ENCODE results near the gene RTP4.

RTP4 gene, protein sequence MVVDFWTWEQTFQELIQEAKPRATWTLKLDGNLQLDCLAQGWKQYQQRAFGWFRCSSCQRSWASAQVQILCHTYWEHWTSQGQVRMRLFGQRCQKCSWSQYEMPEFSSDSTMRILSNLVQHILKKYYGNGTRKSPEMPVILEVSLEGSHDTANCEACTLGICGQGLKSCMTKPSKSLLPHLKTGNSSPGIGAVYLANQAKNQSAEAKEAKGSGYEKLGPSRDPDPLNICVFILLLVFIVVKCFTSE

GRCh38 chr3:187368251-187369088 lies at the start of gene RTP4:
TSS of gene RTP4 (plus strand) at chr3:187368385. CDS start at chr3:187368442, 57 bp downstream.
- peak in 1 of 2 donors; percentile 28 for DNase-seq (ENCODE audit: low read depth in 2 of 2)

DNA sequence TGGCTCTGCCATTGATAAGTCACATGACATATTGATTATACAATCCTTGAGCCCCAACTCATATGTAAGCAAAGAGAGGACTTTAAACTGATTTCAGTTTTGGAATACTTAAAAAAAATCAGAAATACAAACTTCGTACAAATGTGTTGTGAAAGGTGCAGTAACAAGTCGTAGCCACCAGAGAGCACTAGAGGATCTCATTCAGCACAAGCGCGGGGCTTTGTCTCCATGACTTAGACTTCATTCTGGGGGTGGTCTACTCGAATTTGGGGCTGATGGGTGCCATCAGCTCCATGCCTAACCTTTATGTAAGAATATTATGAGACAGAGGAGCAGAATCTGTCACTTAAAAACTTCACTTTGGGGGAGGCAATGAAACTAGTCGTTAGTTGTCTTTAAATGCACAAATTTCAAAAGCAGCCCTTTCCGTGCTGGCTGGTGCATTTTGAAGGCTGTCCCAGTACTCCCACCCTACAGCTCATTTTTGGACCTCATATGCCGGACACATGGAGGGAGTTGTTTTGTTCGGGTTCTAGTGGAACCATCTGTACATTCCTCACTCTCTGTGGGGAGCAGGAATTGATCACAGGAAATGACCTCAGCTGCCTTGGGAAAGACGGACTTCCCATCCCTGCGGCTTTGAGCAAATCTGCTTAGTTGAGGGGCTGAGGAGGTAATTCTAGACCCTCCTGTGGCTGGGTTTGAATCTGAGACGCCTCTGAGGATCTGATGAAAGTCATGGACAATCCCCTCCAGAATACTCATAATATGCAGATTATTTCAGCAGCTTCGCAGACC lies 49.2 kb upstream of the RTP4 start:
- DNase-seq (ENCODE audit: low read depth in 2 of 2): peak in 1 of 2 donors; percentile 12

DNA sequence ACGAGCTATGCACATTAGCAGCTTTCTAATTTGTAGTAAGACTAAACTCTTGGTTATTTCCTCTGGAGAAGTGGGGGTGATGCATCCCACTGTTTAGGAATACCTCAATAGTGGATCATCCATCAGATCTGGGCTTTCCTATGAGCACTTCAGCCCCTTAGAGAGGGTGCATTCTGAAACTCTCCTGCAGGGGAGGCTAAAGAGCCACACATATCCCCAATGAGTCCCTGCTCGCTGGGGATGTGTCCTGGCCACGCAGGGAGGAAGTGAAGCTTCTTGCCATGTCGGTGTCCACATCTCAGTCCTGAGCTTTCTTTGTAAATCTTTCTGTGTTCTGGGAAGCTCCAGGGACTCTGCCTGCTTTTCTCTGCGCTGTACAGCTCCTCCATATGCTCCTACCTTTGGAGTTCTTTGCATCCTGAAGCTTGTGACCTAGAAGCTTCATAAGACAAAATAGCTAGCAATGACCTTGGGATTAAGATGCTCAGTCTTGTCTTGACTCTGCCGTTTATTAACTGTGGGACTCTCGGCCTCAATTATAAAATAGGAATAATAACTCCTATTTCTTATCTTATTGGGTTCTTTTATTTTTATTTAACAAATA lies 48.4 kb upstream of the RTP4 start:
- DNase-seq (ENCODE audit: low read depth in 2 of 2): peak; percentile 14 to 21

- DNase-seq (ENCODE audit: low read depth in 2 of 2): no peak
These were observed 46.4 kb upstream of the RTP4 start for GRCh38 chr3:187321766-187322165.

DNA sequence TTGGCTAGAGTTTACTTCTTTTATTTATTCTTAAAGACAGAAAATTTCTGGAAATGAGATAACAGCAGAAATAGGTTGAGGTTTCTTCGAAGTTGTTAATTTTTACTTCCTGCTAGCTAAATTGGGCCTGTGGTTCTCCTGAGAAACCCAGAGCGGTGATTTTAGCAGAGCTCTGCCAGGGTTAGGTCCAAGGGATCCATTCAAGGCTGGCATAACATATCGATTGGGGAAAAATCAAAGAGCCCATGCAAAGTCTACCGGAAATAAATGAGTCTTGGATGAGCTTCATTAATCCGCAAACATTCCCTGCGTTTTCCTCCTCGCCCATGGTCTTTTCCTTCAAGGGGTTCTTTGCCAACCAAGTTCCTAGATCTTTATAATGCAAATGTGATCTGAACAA lies 45.9 kb upstream of the RTP4 start:
- no peak for DNase-seq (ENCODE audit: low read depth in 2 of 2)

DNA sequence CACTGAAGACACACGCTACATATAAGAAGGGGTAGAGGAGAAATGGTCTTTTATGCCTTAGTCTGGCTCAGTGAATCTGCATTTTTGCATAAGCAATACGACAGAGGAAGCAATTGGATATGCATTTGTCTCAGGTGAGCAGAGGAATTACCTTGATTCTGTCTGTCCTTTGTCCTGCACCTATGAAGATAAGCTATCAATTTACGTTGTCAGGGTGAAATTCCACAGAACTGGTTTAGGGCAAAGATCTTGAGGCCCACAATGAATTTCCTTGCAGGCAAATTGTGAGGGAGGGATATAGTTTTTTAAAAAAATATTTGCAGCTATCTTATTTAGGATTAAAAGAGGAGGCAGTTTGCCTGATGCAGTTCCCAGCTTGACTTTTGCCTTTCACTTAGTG lies 45.1 kb upstream of the RTP4 start:
- DNase-seq (ENCODE audit: low read depth in 2 of 2): no peak

GRCh38 chr3:187325632-187326031 lies 42.6 kb upstream of the RTP4 start:
- DNase-seq (ENCODE audit: low read depth in 2 of 2): no peak

DNA sequence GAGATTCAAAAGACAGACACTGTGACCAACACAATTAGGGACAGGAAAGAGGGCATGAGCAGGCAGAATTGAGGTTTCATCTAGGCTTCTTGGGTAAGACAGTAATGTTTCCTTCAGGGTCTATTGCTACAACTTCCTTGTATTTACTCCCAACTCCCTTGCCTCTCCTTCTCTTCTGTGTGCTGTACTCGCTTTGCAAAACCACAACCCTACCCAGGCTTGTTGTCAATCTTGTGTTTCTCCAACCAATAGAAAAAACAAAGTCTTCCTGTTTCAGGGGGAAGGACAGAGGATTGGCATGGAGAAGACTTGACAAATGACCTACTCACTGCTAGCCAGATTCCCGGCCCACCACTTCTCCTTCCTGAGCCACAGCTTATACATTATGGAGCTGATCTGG lies 40.3 kb upstream of the RTP4 start:
- DNase-seq (ENCODE audit: low read depth in 2 of 2): no peak

- no peak for DNase-seq (ENCODE audit: low read depth in 2 of 2)
These were observed 39.5 kb upstream of the RTP4 start for GRCh38 chr3:187328691-187329090.

DNA sequence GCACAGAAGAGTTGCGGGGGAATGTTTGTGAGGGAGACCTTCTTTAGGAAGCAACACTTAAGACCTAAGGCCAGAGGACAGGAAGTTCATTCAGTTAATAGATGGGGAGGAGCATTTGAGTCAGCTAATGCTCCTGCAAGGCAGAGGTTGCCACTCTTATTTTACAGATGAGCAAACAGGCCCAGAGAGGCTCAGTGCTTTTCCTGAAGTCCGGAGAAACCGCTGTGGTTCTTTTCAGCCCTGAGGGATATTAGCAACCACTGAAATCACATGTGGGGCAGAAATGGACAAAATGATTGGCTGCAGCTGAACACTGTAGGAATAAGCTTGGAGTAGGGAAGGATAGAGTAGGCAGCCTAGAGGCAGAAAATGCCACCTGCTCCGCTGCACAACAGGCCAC lies 33.3 kb upstream of the RTP4 start:
- no peak for DNase-seq (ENCODE audit: low read depth in 2 of 2)

DNA sequence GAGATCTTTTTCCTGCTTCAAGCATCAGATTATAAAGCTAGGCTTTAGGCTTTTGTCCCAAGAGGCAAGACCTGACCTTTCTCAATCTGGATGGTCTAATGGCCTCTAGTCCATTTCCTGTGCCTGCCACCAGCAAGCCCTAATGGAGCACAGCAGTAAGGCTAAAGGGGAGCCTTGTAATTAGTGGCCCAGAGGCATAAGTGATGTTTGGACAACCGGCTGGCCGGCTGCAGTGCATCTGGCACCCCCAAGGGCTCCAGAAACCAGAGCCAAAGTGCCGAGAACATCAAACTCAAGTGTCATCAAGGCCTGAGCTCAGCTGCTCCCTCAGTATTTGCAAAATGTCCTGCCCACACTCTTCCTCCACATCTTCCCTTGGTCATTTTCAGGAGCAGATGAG lies 31.9 kb upstream of the RTP4 start:
- no peak for DNase-seq (ENCODE audit: low read depth in 2 of 2)

DNA sequence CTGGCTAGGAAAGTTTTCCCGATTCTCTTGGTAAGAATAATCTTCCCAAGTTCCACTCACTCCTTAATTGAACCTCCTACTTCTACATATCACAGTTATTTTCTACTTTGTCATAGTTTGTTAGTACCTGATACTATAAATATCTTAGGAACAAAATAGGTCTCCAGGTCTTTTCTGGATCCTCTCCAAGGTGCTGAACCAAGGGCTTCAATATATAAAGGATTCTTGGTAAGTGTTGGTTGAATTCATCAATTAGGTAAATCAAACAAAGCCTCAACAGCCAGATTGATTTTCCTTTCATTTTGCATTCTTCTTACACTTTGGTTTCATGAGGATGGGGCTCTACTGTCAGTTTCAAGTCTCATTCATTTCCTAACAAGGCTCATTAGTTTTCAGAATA lies 27.6 kb upstream of the RTP4 start:
- DNase-seq (ENCODE audit: low read depth in 2 of 2): no peak

- DNase-seq (ENCODE audit: low read depth in 2 of 2): no peak
These were observed 25.9 kb upstream of the RTP4 start for GRCh38 chr3:187342255-187342654.

GRCh38 chr3:187343670-187344069 lies 24.5 kb upstream of the RTP4 start:
- no peak for DNase-seq (ENCODE audit: low read depth in 2 of 2)

GRCh38 chr3:187352581-187353575 lies 15.3 kb upstream of the RTP4 start:
- no peak for DNase-seq (ENCODE audit: low read depth in 2 of 2)

- no peak for DNase-seq (ENCODE audit: low read depth in 2 of 2)
These were observed 10.1 kb upstream of the RTP4 start for GRCh38 chr3:187358068-187358467.

GRCh38 chr3:187359798-187360486 lies 8.2 kb upstream of the RTP4 start:
- no peak for DNase-seq (ENCODE audit: low read depth in 2 of 2)

- DNase-seq (ENCODE audit: low read depth in 2 of 2): no peak
These were observed 7.6 kb upstream of the RTP4 start for GRCh38 chr3:187360596-187360995.

DNA sequence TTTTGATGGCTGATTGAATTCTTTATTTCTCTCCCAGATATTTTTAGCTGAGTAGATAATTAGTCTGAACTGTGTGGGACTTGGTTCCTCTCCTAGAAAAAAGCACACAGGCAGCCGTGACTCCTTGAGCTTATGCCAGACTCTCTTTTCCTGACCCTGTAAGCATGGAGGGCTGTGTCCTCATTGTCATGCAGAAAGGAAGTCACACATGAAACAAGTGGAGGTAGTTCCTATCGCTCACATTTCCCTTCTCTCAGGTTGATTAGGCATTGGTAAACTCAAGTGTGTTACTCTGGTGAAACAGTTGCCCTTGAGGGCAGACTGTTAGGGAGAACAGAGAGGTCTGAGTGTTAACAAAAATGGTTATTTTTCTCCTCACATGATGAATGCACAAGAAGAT lies 6.3 kb upstream of the RTP4 start:
- DNase-seq (ENCODE audit: low read depth in 2 of 2): no peak

GRCh38 chr3:187367561-187368103 lies 553 bp upstream of the RTP4 start:
- DNase-seq (ENCODE audit: low read depth in 2 of 2): no peak

Measured in stimulated activated CD4-positive, alpha-beta T cell treated with anti-CD3 and anti-CD28 coated beads, Interleukin-1b, Interleukin-23, amount 100 ng/mL, for 4 hours (primary cell).